ENCODE data around the gene TBPL1.

The TBPL1 gene

DNA sequence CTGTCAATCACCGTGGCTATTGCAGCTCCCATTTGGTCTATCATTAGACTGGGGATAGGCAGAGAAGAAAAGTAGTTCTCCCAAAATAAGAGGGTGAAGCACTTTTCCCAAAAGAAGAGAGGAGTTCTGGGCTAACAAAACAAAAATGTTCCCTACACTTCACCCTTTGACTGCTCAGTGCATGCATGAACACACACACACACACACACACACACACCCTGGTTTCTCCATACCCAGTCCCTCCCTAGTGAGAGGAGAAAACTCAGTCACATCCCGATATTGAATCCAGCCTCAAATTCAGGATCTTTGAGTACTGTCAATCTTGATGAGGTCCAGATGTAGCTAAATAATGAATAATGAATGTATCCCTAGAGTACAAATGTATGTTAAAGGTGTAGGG lies 4.6 kb upstream of the TBPL1 start:
- TF ChIP-seq, protein P1, sequence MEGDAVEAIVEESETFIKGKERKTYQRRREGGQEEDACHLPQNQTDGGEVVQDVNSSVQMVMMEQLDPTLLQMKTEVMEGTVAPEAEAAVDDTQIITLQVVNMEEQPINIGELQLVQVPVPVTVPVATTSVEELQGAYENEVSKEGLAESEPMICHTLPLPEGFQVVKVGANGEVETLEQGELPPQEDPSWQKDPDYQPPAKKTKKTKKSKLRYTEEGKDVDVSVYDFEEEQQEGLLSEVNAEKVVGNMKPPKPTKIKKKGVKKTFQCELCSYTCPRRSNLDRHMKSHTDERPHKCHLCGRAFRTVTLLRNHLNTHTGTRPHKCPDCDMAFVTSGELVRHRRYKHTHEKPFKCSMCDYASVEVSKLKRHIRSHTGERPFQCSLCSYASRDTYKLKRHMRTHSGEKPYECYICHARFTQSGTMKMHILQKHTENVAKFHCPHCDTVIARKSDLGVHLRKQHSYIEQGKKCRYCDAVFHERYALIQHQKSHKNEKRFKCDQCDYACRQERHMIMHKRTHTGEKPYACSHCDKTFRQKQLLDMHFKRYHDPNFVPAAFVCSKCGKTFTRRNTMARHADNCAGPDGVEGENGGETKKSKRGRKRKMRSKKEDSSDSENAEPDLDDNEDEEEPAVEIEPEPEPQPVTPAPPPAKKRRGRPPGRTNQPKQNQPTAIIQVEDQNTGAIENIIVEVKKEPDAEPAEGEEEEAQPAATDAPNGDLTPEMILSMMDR (IDR thresholded peaks at IDR 0.05; ENCODE audit: insufficient read depth, low read length, poor library complexity, severe bottlenecking) = no peak
- Histone ChIP-seq H3K36me3 (ENCODE audit: control insufficient read depth, insufficient read depth, low read length) (no peaks in the 10 kb centered on the region), H3K27me3 (replicated peaks; ENCODE audit: control insufficient read depth, insufficient read depth, low read length) (no peaks in the 10 kb centered on the region), H3K4me3 (replicated peaks; ENCODE audit: low read depth, low read length) (no peak overlapping the region)
- no peak for DNase-seq (ENCODE audit: extremely low read depth, insufficient read length)

DNA sequence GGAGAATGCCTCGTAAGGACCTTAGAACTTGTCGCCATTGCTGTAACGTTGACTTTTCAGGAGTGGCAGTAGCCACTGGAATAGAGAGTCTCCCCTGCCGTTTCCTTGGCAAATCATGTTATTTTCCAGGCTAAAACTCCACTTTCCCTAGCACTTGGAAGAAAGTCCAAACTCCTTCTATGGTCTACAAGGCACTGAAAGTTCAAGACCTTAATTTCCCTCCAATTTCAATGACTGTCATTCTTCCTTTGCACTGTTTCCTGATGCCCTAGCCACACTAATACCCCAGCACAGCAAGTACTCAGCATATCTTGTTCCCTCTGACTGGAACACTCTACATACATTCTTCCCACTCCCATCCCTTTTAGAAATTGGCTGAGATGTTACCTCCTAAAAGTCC lies 1.8 kb upstream of the TBPL1 start:
- Histone ChIP-seq H3K27me3 (replicated peaks; ENCODE audit: control insufficient read depth, insufficient read depth, low read length) (no peaks in the 10 kb centered on the region), H3K4me3 (replicated peaks; ENCODE audit: low read depth, low read length) (peak overlapping the region; percentile 92), H3K36me3 (ENCODE audit: control insufficient read depth, insufficient read depth, low read length) (no peaks in the 10 kb centered on the region)
- DNase-seq (ENCODE audit: extremely low read depth, insufficient read length) = no peak
- TF ChIP-seq, protein P1 (IDR thresholded peaks at IDR 0.05; ENCODE audit: insufficient read depth, low read length, poor library complexity, severe bottlenecking) = no peak

DNA sequence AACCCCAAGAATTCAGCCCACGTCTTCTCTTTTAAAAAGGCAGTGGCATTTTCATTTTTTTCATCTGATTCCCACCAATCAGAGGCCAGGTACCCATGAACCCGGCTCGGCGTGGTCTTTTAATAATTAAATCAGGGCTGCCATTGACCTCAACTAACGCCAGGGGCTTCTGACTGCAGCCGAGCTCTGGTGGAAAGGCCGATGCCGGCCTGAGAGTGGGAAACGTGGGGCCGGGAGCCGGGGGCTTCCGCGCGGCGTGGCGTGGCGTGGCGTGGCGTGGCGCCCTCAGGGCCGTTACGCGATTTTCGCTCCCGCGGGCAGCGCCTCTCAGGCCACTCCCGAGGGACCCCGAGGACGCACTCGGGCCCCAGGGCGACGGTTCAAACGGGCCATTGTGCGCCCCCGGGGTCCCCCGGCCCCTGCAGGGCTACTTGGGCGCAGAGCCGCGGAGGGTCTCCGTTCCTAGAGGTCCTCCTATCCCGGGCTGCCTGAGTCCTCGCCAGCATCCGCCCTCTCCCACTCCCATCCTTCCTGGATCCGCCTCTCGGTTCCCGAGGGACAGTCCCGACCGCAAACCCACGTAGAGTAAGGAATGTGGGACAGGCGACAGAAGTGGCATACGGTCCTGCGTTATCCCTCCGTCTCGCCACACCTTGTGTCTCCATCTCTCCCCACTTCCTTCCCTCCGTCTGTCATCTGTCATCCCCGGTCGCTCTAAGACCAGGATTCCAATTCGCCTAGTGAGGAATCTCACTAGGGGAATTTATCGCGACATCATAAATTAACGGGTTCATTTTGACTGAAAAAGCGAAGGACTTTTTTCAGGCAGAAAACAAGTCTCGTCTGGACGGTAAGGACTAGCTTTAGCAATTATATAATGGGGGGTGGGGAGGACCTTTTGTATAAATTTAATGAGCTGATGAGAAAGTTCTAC lies 876 bp upstream of the TBPL1 start:
- peak overlapping the region; percentile 92 for H3K4me3 ChIP-seq (replicated peaks; ENCODE audit: low read depth, low read length)
- no peaks in the 10 kb centered on the region for H3K36me3 ChIP-seq (ENCODE audit: control insufficient read depth, insufficient read depth, low read length)
- H3K27me3 ChIP-seq (replicated peaks; ENCODE audit: control insufficient read depth, insufficient read depth, low read length) = no peaks in the 10 kb centered on the region
- TF ChIP-seq, protein P1 (IDR thresholded peaks at IDR 0.05; ENCODE audit: insufficient read depth, low read length, poor library complexity, severe bottlenecking) = peak; percentile 15
- peak; percentile 69 for DNase-seq (ENCODE audit: extremely low read depth, insufficient read length)

DNA sequence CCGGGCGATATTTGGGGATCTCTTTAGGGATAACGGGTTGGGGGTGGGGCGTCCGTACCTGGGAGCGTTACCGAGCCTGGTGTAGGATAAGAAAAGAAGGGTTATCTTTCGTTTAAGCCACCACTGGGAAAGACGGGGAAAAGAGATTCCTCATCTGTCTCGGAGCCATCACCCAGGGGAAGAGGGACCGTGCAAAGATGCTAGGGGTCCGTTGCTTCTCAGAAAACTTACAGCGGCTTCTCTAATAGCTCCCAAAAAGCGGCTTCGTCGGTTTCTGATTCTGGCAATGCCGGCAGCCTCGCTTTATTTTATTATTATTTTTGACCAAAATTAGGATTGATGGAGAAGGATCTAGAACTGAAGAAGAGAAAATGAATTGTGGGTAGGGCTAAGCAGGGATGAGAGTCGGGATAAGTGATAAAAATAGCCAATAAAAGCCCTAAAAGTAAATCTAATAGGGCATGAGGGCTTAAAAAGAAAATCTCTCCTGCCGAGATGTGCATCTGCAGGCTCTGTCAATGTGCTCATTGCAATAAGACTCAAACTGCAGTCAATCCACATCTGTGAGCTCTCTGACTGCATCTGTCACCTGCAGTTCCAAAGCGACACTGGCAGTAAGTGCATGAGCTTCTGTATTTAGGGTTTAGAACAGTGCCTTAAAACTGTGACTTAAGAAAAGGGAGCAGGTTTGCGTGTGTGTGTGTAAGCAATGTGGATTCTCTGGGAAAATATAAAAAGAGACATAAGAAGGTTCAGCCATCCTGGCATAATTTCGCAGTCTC lies 801 bp downstream of the TBPL1 start:
- Histone ChIP-seq H3K4me3 (replicated peaks; ENCODE audit: low read depth, low read length) (peak overlapping the region; percentile 92), H3K36me3 (ENCODE audit: control insufficient read depth, insufficient read depth, low read length) (no peaks in the 10 kb centered on the region), H3K27me3 (replicated peaks; ENCODE audit: control insufficient read depth, insufficient read depth, low read length) (no peaks in the 10 kb centered on the region)
- TF ChIP-seq, protein P1 (IDR thresholded peaks at IDR 0.05; ENCODE audit: insufficient read depth, low read length, poor library complexity, severe bottlenecking) = no peak
- DNase-seq (ENCODE audit: extremely low read depth, insufficient read length) = no peak

DNA sequence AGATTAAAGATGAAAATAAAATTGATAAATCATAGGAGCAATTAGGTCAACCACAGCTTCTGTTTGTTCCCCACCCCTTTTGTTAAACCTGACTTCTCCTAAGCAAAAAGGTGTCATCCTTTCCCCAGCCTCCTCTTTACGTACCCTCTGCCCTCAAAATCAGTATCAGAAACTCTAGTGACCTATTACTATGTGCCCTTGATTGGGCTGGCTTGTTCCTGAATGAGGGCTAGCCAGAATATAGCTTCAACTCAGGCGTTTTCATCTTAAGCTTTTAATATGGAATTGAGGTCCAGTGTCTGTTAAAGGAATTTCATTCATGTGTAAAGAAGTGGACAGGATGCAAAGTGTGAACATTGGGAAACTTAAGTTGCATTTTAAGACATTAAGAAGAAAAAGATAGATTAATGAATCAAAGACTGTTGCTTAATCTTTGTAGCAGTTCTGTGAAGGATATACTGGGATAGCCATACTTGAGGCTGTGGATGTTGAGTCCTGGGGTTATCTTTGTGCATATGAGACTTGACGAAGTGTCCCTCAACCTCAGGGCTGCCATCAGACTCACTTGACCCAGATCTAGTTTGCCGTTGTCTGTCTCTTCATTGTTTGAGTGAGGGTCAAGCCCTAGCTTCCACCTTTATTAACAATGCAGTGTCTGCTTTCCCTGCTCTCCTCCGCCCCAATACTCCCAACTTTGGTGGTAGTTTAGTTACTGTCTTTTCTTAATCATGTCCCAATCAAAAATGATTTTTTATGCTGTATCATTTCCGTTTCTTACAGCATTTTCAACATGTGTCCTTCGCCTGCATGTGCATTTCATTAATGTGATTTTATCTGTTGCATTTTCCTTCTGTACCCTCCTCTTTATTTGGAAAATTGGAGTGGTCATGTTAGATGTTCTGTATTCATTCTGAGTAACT lies 1.9 kb downstream of the TBPL1 start:
- Histone ChIP-seq H3K4me3 (replicated peaks; ENCODE audit: low read depth, low read length) (peak overlapping the region; percentile 92), H3K27me3 (replicated peaks; ENCODE audit: control insufficient read depth, insufficient read depth, low read length) (no peaks in the 10 kb centered on the region), H3K36me3 (ENCODE audit: control insufficient read depth, insufficient read depth, low read length) (no peaks in the 10 kb centered on the region)
- TF ChIP-seq, protein P1 (IDR thresholded peaks at IDR 0.05; ENCODE audit: insufficient read depth, low read length, poor library complexity, severe bottlenecking) = no peak
- DNase-seq (ENCODE audit: extremely low read depth, insufficient read length) = no peak
